WERI-Rb-1 (cell line): Measurements from ENCODE around the gene NTRK3.

Source experiments
- DNase-seq: peaks from one replicate; pipeline ENCODE4 v3.0.0-alpha.2; 2020
- H3K27ac ChIP-seq: fragments of 250-450 bp; sonication (Bioruptor Pico); 2 replicates; pipeline ENCODE4 v1.5.1; 2020; ENCODE audit warnings: mild to moderate bottlenecking, moderate library complexity
- H3K27me3 ChIP-seq: fragments of 250-450 bp; sonication (Bioruptor Pico); 2 replicates; pipeline ENCODE4 v1.5.1; 2021; ENCODE audit warnings: mild to moderate bottlenecking, low read depth, moderate library complexity; ENCODE audit not compliant: insufficient read depth, severe bottlenecking
- H3K36me3 ChIP-seq: fragments of 250-450 bp; sonication (Bioruptor Pico); 2 replicates; pipeline ENCODE4 v1.5.1; 2020; ENCODE audit warnings: mild to moderate bottlenecking, moderate library complexity
- H3K4me3 ChIP-seq: 2 replicates; pipeline ENCODE4 v1.5.1; 2011; ENCODE audit warnings: low read depth, mild to moderate bottlenecking, control low read depth, low read length
- H3K9me3 ChIP-seq: fragments of 250-450 bp; sonication (Bioruptor Pico); 2 replicates; pipeline ENCODE4 v1.5.1; 2021; ENCODE audit warnings: mild to moderate bottlenecking, moderate library complexity; ENCODE audit not compliant: severe bottlenecking
- CTCF ChIP-seq: IDR thresholded peaks from 2 replicates; pipeline ENCODE4 v1.5.1; 2011; ENCODE audit warnings: low read depth, mild to moderate bottlenecking, control low read depth, inconsistent platforms, low read length

Gene NTRK3

GRCh38 chr15:88140398-88140797 is 116.1 kb downstream of the NTRK3 start:
- Histone ChIP-seq H3K4me3 (no peak overlapping the region), H3K27ac (no peak overlapping the region), H3K9me3 (peaks cover 4% of the 10 kb centered on the region), H3K36me3 (no peaks in the 10 kb centered on the region), H3K27me3 (peaks cover 41% of the 10 kb centered on the region)
- TF ChIP-seq CTCF: no peak
- DNase-seq: no peak

- H3K27ac ChIP-seq: no peak overlapping the region
- H3K9me3 ChIP-seq: peaks cover 4% of the 10 kb centered on the region
- no peak for DNase-seq
- no peaks in the 10 kb centered on the region for H3K36me3 ChIP-seq
- peaks cover 45% of the 10 kb centered on the region for H3K27me3 ChIP-seq
- no peak overlapping the region for H3K4me3 ChIP-seq
- TF ChIP-seq CTCF: no peak
Observed at GRCh38 chr15:88139936-88140335, 116.6 kb downstream of the NTRK3 start.

- no peak overlapping the region for H3K27ac ChIP-seq
- H3K4me3 ChIP-seq: no peak overlapping the region
- H3K36me3 ChIP-seq: no peaks in the 10 kb centered on the region
- peaks cover 81% of the 10 kb centered on the region for H3K27me3 ChIP-seq
- DNase-seq: no peak
- no peak for TF ChIP-seq CTCF
- peaks cover 2% of the 10 kb centered on the region for H3K9me3 ChIP-seq
Observed at GRCh38 chr15:88133795-88134194, 122.7 kb downstream of the NTRK3 start.

- Histone ChIP-seq H3K27ac (no peak overlapping the region), H3K36me3 (no peaks in the 10 kb centered on the region)
Observed at GRCh38 chr15:88132499-88132898, 124.0 kb downstream of the NTRK3 start.

GRCh38 chr15:88131937-88132336 is 124.6 kb downstream of the NTRK3 start:
- H3K27ac ChIP-seq: no peak overlapping the region
- H3K4me3 ChIP-seq: no peak overlapping the region
- peaks cover 84% of the 10 kb centered on the region for H3K27me3 ChIP-seq
- no peaks in the 10 kb centered on the region for H3K9me3 ChIP-seq
- DNase-seq: no peak
- no peak for TF ChIP-seq CTCF
- no peaks in the 10 kb centered on the region for H3K36me3 ChIP-seq

More at GRCh38 chr15:88132499-88132898, 124.0 kb downstream of the NTRK3 start:
- no peak for TF ChIP-seq CTCF
- Histone ChIP-seq H3K4me3 (no peak overlapping the region), H3K9me3 (peaks cover under 1% of the 10 kb centered on the region), H3K27me3 (peaks cover 84% of the 10 kb centered on the region)
- peak; percentile 28 for DNase-seq

- Histone ChIP-seq H3K36me3 (no peaks in the 10 kb centered on the region), H3K4me3 (no peak overlapping the region), H3K27ac (no peak overlapping the region), H3K27me3 (peaks cover 78% of the 10 kb centered on the region), H3K9me3 (no peaks in the 10 kb centered on the region)
- TF ChIP-seq CTCF: no peak
- DNase-seq: no peak
Observed at GRCh38 chr15:88127432-88127790, 129.1 kb downstream of the NTRK3 start.
